NCI-H460 (cell line): ENCODE measurements around the gene KRTAP23-1. TPM values are rescaled to one million over a fixed set of nuclear protein-coding genes. Genes with fewer than 3 reads are reported as not detected.
A peak's percentile ranks its signal among the peaks of the same experiment; 100 is the strongest.

Experiments
- DNase-seq: peaks from one replicate; pipeline ENCODE4 v3.0.0-alpha.2; 2016; ENCODE audit warnings: low read depth; ENCODE audit errors: extremely low read depth
- polyA plus RNA-seq: library from polyadenylated mRNA; depleted of rRNA; stranded (reverse); fragments of >200 nt; gene quantifications from 2 replicates; pipeline ENCODE4 v1.2.3, GENCODE V29; 2014; cell fraction: nucleus; rRNA removed
- total RNA-seq: library from RNA; depleted of rRNA; stranded (reverse); fragments of >200 nt; shearing (Covaris generic); gene quantifications from 2 replicates; pipeline ENCODE4 v1.2.3, GENCODE V29; 2014; rRNA removed

KRTAP23-1 gene
- total RNA-seq, result not detected in 2 replicates
- polyA plus RNA-seq, result not detected in 2 replicates

- DNase-seq, result no peak
These were observed at the start of gene KRTAP23-1 for GRCh38 chr21:30348506-30348905. Gene KRTAP23-1 (minus strand): TSS chr21:30348606. CDS start chr21:30348606, 0 bp downstream.

GRCh38 chr21:30395731-30396130, 47.3 kb upstream of the KRTAP23-1 start, which contains the start of gene KRTAP13-1:
Gene KRTAP13-1 (plus strand): TSS chr21:30396031. CDS start chr21:30396087, 56 bp downstream.
- DNase-seq, result no peak

- no peak for DNase-seq
These were observed 43.2 kb upstream of the KRTAP23-1 start for GRCh38 chr21:30391492-30392025.

- no peak for DNase-seq
These were observed 33.8 kb upstream of the KRTAP23-1 start for GRCh38 chr21:30382201-30382600.

GRCh38 chr21:30372139-30372770, 23.8 kb upstream of the KRTAP23-1 start, which contains the start of gene KRTAP13-2:
Gene KRTAP13-2 (minus strand): TSS chr21:30372271. CDS start chr21:30372213, 58 bp downstream.
- DNase-seq, result no peak

GRCh38 chr21:30355906-30356305, 7.5 kb upstream of the KRTAP23-1 start:
- DNase-seq, result no peak

- DNase-seq, result no peak
These were observed 6.1 kb upstream of the KRTAP23-1 start for GRCh38 chr21:30354308-30355005.

GRCh38 chr21:30351534-30351933, 3.1 kb upstream of the KRTAP23-1 start:
- DNase-seq, result no peak

- DNase-seq, result no peak
These were observed 1.2 kb upstream of the KRTAP23-1 start for GRCh38 chr21:30349572-30349971.

GRCh38 chr21:30345014-30345413, 3.4 kb downstream of the KRTAP23-1 start:
- DNase-seq, result no peak

GRCh38 chr21:30340714-30341573, 7.5 kb downstream of the KRTAP23-1 start:
- peak; percentile 32 for DNase-seq

- DNase-seq, result no peak
These were observed 9.7 kb downstream of the KRTAP23-1 start for GRCh38 chr21:30338717-30339116.

GRCh38 chr21:30337772-30338171, 10.6 kb downstream of the KRTAP23-1 start:
- DNase-seq, result no peak

GRCh38 chr21:30337276-30337744, 11.1 kb downstream of the KRTAP23-1 start, which contains the start of gene KRTAP27-1:
Gene KRTAP27-1 (minus strand): TSS chr21:30337694. CDS start chr21:30337668, 26 bp downstream.
- DNase-seq, result no peak

GRCh38 chr21:30336596-30336995, 11.8 kb downstream of the KRTAP23-1 start:
- no peak for DNase-seq

- no peak for DNase-seq
These were observed 14.7 kb downstream of the KRTAP23-1 start for GRCh38 chr21:30333736-30334135.

- DNase-seq, result no peak
These were observed 15.7 kb downstream of the KRTAP23-1 start for GRCh38 chr21:30332681-30333080.

- DNase-seq, result no peak
These were observed 19.1 kb downstream of the KRTAP23-1 start for GRCh38 chr21:30329203-30329875.

- DNase-seq, result no peak
These were observed 22.0 kb downstream of the KRTAP23-1 start for GRCh38 chr21:30326390-30326789.

- no peak for DNase-seq
These were observed 28.2 kb downstream of the KRTAP23-1 start, which contains the start of gene KRTAP26-1 for GRCh38 chr21:30320215-30320614. Gene KRTAP26-1 (minus strand): TSS chr21:30320315. CDS start chr21:30320035, 280 bp downstream.
